GM10266 (cell line): Measurements from ENCODE around the gene COL4A2.

ENCODE experiments used
- DNase-seq: peaks from one replicate; pipeline ENCODE4 v3.0.0; 2012; ENCODE audit errors: extremely low spot score
- CTCF ChIP-seq: IDR thresholded peaks from 2 replicates; pipeline ENCODE4 v1.5.1; 2012; ENCODE audit warnings: mild to moderate bottlenecking, low read depth; ENCODE audit not compliant: control insufficient read depth, insufficient read depth; ENCODE audit errors: missing control alignments

The COL4A2 gene

GRCh38 chr13:110307767-110308655 lies 927 bp downstream of the COL4A2 start:
- DNase-seq, result no peak
- no peak for TF ChIP-seq CTCF

DNA sequence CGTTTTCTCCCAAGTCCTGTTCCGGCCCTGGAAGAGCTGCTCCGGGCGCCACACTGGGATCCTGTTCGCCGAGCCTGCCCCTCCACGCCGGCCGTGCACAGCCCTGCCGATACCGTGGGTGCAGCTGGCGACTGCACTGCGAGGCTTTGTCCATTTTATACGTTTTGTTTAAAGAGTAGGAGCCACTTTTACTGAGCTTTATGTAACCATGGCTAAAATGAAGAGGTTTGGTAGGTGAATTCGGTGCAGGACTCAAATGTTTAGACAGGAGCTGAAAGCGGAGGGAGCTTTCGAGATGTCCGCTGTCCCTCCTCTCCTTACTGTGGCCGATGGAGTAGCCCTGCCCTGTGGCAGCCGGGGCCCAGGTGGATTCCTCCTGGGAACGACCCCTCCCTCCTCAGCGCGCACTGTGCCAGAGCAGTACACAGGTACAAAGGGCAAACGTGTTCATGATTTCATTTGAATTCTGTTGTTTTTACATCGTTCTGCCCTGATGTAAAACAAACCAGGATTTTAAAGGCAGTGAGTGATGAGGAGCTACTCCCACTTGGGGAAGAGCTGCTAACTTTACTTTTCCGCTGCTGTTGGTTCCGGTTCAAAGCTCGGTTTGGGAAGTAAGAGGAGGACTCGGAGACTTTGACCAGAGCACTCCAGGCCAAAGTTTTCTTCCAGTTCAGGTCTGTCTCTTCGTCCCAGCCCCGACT lies 1.7 kb downstream of the COL4A2 start:
- DNase-seq, result no peak
- TF ChIP-seq CTCF, result no peak

- TF ChIP-seq CTCF, result no peak
Measured at GRCh38 chr13:110309661-110310524, 2.8 kb downstream of the COL4A2 start.

GRCh38 chr13:110310541-110311442 lies 3.7 kb downstream of the COL4A2 start:
- TF ChIP-seq CTCF, result no peak
- no peak for DNase-seq

More at GRCh38 chr13:110309661-110310524, 2.8 kb downstream of the COL4A2 start:
- no peak for DNase-seq

DNA sequence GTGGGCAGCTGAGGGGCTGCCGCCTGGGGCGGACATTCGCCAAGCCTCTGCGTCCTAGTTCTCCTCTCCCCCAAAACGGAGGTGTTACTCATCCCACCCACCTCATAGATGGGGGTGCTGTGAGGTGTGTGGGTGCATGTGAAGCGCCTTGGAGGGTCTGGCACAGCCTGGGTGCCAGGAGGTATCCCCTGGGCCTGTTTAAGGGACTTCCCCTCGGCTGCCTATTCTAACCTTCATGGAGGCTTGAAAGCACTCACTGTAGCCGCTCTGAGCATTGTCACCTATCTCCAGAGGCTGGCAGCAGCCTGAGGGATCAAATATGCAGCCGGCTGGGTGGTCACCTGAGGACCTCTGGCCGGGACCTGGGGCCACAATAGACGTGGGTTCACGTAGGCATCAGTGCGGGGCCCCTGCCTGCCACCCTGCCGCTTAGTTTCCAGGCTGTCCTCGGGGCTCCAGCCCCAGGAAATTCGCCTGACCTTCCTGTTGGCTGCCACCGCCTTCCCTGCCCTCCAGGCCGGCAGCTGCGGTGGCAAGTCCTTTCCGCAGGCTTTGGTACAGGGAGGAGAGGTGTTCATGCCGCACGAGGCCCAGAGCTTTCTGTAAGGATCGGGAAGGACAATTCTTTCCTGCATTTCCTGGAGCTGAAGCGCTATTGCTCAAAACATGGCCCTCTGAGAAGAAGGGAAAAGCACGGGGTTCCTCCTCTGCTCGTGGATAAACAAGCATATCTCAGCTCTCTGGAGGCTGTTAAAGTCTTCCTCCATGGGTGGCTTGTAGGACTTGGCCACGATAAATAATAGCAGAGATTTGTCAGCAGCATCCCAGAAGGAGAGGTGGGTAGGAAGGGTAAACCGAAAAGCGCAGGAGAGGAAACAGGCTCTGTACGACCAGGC lies 4.6 kb downstream of the COL4A2 start:
- DNase-seq, result no peak
- no peak for TF ChIP-seq CTCF
